KMS-11 (cell line): ENCODE data around the gene VDR.

Source experiments
- H2AFZ ChIP-seq: fragments of 200-600 bp; sonication (generic); 2 replicates; pipeline ENCODE4 v1.6.1; 2016; ENCODE audit warnings: antibody characterized with exemption, mixed run types, low read depth
- H3K27ac ChIP-seq: fragments of 200-600 bp; sonication (generic); 2 replicates; pipeline ENCODE4 v1.6.1; 2016; ENCODE audit warnings: mild to moderate bottlenecking, mixed run types
- H3K27me3 ChIP-seq: fragments of 200-600 bp; sonication (generic); 2 replicates; pipeline ENCODE4 v1.6.1; 2017; ENCODE audit warnings: mild to moderate bottlenecking, low read depth, mixed run types, moderate library complexity; ENCODE audit not compliant: insufficient read depth
- H3K36me3 ChIP-seq: fragments of 200-600 bp; sonication (generic); 2 replicates; pipeline ENCODE4 v1.6.1; 2017; ENCODE audit warnings: mild to moderate bottlenecking, mixed run types; ENCODE audit not compliant: insufficient read depth
- H3K4me1 ChIP-seq: fragments of 200-600 bp; sonication (generic); 2 replicates; pipeline ENCODE4 v1.6.1; 2016; ENCODE audit warnings: mild to moderate bottlenecking, low read depth, mixed run types; ENCODE audit not compliant: poor library complexity, severe bottlenecking
- H3K4me2 ChIP-seq: fragments of 200-600 bp; sonication (generic); 2 replicates; pipeline ENCODE4 v1.7.0; 2016; ENCODE audit warnings: mild to moderate bottlenecking, mixed run types
- H3K4me3 ChIP-seq: fragments of 200-600 bp; sonication (generic); IDR thresholded peaks from 2 replicates; pipeline ENCODE4 v1.6.1; 2017; ENCODE audit warnings: low read depth, low read length, mixed read lengths; ENCODE audit not compliant: insufficient read depth
- H3K79me2 ChIP-seq: fragments of 200-600 bp; sonication (generic); 2 replicates; pipeline ENCODE4 v1.6.1; 2016; ENCODE audit warnings: low read depth, mixed run types; ENCODE audit not compliant: insufficient read depth
- H3K9ac ChIP-seq: fragments of 200-600 bp; sonication (generic); 2 replicates; pipeline ENCODE4 v1.6.1; 2016; ENCODE audit warnings: mild to moderate bottlenecking, mixed run types
- H4K20me1 ChIP-seq: fragments of 200-600 bp; sonication (generic); 2 replicates; pipeline ENCODE4 v1.6.1; 2016; ENCODE audit warnings: mild to moderate bottlenecking, mixed run types; ENCODE audit not compliant: insufficient read depth
- TF ChIP-seq, protein P1 (sequence below): fragments of 200-600 bp; sonication (generic); conservative IDR thresholded peaks from 2 replicates; pipeline ENCODE4 v1.6.1; 2017; ENCODE audit warnings: low read depth, mild to moderate bottlenecking, antibody characterized with exemption, low read length, moderate library complexity, mixed read lengths

VDR gene

DNA sequence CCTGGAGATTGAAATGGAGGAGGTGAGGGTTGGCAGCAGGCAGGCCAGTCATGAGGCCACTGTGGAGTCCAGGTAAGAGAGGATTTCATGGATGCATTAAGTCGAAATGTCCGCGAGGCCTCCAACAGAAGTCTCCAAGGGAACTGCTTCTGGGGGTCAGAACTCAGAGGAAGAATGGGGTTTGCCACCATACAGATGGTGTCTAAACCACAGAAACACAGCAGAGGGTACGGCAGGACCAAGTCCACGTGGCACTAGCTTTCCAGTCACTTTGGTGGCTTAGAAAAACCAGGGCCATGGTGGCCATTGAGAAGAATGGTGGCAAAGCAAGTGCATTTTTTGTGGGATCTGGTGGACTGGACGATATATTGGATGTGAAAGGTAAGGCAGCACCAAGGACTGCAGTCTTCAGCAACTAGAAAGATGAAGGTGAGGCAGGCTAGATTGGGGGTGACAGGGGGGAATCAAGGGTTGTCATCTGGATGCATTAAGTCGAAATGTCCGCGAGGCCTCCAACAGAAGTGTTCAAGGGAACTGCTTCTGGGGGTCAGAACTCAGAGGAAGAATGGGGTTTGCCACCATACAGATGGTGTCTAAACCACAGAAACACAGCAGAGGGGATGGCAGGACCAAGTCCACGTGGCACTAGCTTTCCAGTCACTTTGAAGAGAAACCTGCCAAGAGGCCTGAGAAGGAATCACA is 36.1 kb upstream of the VDR start:
- no peaks in the 10 kb centered on the region for H3K27me3 ChIP-seq
- H3K4me3 ChIP-seq, result no peak overlapping the region
- H3K27ac ChIP-seq, result no peak overlapping the region
- H3K9ac ChIP-seq, result no peak overlapping the region
- no peak overlapping the region for H2AFZ ChIP-seq
- TF ChIP-seq, protein P1, sequence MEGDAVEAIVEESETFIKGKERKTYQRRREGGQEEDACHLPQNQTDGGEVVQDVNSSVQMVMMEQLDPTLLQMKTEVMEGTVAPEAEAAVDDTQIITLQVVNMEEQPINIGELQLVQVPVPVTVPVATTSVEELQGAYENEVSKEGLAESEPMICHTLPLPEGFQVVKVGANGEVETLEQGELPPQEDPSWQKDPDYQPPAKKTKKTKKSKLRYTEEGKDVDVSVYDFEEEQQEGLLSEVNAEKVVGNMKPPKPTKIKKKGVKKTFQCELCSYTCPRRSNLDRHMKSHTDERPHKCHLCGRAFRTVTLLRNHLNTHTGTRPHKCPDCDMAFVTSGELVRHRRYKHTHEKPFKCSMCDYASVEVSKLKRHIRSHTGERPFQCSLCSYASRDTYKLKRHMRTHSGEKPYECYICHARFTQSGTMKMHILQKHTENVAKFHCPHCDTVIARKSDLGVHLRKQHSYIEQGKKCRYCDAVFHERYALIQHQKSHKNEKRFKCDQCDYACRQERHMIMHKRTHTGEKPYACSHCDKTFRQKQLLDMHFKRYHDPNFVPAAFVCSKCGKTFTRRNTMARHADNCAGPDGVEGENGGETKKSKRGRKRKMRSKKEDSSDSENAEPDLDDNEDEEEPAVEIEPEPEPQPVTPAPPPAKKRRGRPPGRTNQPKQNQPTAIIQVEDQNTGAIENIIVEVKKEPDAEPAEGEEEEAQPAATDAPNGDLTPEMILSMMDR, result no peak
- no peaks in the 10 kb centered on the region for H4K20me1 ChIP-seq
- H3K36me3 ChIP-seq, result no peaks in the 10 kb centered on the region
- no peak overlapping the region for H3K4me2 ChIP-seq
- H3K79me2 ChIP-seq, result no peaks in the 10 kb centered on the region
- H3K4me1 ChIP-seq, result no peaks in the 10 kb centered on the region

DNA sequence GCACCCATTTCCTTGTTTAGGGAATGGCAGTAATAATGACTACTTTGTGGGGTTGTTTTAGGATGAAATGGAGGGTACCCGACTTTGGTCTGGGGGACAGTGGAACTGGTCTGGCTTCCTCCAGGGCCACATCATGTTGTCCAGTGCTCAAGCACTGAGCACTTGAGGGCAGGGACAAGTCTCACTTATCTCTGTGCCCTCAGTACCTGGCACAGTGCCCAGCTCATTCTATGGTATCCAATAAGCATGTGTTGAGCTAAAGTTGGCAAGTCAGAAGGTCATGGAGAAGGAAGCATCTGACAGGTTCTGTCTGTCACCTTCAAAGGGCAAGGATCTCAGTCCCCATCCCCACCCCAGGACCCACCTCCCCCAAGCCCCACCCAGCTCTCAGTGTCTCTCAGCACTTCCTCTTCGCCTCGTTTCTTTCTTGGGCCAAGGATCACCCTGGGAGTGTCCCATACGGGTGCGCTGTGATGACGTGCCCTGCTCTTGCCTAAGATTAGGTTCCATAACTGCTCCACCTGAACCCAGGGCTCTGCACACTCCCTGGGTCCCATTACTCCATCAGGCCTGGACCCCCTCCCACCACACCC is 34.3 kb upstream of the VDR start:
- H3K36me3 ChIP-seq, result no peaks in the 10 kb centered on the region
- no peak overlapping the region for H3K4me3 ChIP-seq
- H3K79me2 ChIP-seq, result no peaks in the 10 kb centered on the region
- no peak overlapping the region for H3K27ac ChIP-seq
- no peak overlapping the region for H2AFZ ChIP-seq
- no peak overlapping the region for H3K9ac ChIP-seq
- H3K27me3 ChIP-seq, result no peaks in the 10 kb centered on the region
- no peaks in the 10 kb centered on the region for H4K20me1 ChIP-seq
- TF ChIP-seq, protein P1, result no peak
- H3K4me1 ChIP-seq, result no peaks in the 10 kb centered on the region
- no peak overlapping the region for H3K4me2 ChIP-seq

DNA sequence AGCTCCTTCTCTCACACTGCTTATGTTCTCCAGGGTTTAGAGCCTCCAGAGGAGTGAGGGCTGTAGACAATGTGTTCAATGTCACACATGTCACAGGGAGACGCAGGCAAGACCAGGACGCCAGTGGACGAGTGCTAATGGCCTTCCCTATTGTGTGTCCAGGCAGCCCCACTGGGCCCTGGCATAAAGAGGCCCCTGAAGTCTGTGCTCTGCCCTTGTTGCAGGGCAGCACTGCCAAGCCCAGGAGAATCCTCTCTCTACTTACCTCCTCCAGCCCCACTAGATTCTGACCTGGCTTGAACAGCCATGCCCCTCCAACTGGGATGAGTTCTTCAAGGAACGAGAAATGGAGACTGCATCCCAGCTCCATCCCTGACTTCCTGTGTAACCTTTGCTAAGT is 33.8 kb upstream of the VDR start:
- H3K4me3 ChIP-seq, result no peak overlapping the region
- H3K4me2 ChIP-seq, result no peak overlapping the region

DNA sequence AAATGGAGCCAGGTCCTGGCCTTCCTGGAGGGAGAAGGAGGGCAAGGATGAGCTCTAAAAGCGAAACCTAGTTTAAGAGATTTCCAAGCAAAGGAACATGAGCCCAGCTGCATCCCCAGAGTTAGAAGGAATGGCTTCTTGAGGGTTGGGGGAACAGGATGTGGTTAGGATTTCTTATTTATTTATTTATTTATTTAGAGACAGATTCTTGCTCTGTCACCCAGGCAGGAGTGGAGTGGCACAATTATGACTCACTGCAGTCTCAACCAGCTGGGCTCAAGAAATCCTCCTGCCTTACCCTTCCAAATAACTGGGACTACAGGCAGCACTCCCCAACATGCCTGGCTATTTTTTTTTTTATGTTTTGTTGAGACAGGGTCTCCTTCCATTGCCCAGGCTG is 33.3 kb upstream of the VDR start:
- H3K27me3 ChIP-seq, result no peaks in the 10 kb centered on the region
- no peak overlapping the region for H2AFZ ChIP-seq
- H4K20me1 ChIP-seq, result no peaks in the 10 kb centered on the region
- H3K4me1 ChIP-seq, result no peaks in the 10 kb centered on the region
- no peak overlapping the region for H3K9ac ChIP-seq
- H3K79me2 ChIP-seq, result no peaks in the 10 kb centered on the region
- H3K4me3 ChIP-seq, result no peak overlapping the region
- no peaks in the 10 kb centered on the region for H3K36me3 ChIP-seq
- TF ChIP-seq, protein P1, result no peak
- H3K4me2 ChIP-seq, result no peak overlapping the region
- H3K27ac ChIP-seq, result no peak overlapping the region

More for the DNA sequence above, 33.8 kb upstream of the VDR start:
- TF ChIP-seq, protein P1, result no peak
- Histone ChIP-seq H3K9ac (no peak overlapping the region), H3K27ac (no peak overlapping the region), H3K36me3 (no peaks in the 10 kb centered on the region), H4K20me1 (no peaks in the 10 kb centered on the region), H3K27me3 (no peaks in the 10 kb centered on the region), H3K4me1 (no peaks in the 10 kb centered on the region), H2AFZ (no peak overlapping the region), H3K79me2 (no peaks in the 10 kb centered on the region)
